Right cardiac atrium (tissue), 5 donors: ENCODE measurements around the gene OR5T2. TPM values are rescaled to one million over a fixed set of nuclear protein-coding genes. Genes with fewer than 3 reads are reported as not detected.
"Not testable (repeated sequence)": the region's sequence is repeated elsewhere in the genome, so short reads cannot be mapped to it uniquely, and the experiment has no call there.

Experiments
- ATAC-seq, 2 donors: fragments of 200-7000 bp; cut with Tn5 transposase; one replicate each; pipeline versions ENCODE4 v1.8.0 to v1.9.1; 2020; ENCODE audit warnings: moderate library complexity in 2 of 2, mild to moderate bottlenecking in 1 of 2
- DNase-seq, 3 donors: peaks; one replicate each; pipeline ENCODE4 v3.0.0-alpha.2; 2020
- H3K27ac ChIP-seq: one replicate; pipeline ENCODE4 v1.5.1; 2013; ENCODE audit warnings: mild to moderate bottlenecking, low read length, control low read depth, moderate library complexity
- H3K27me3 ChIP-seq: one replicate; pipeline ENCODE4 v1.6.1; 2013; ENCODE audit not compliant: control insufficient read depth, insufficient read depth
- H3K4me1 ChIP-seq: one replicate; pipeline ENCODE4 v1.6.1; 2013; ENCODE audit warnings: low read length; ENCODE audit not compliant: control insufficient read depth, insufficient read depth
- H3K4me3 ChIP-seq: one replicate; pipeline ENCODE4 v1.5.1; 2013; ENCODE audit warnings: low read length, control low read depth
- H3K9me3 ChIP-seq: one replicate; pipeline ENCODE4 v1.6.1; 2013; ENCODE audit warnings: low read length; ENCODE audit not compliant: control insufficient read depth
- WGBS: extraction: QIAGEN DNeasy Blood & Tissue Kit; methylation state at CpG from one replicate; pipeline ENCODE4 v1.1.7; 2013; 5-methylcytosine and 5-hydroxymethylcytosine counted together
- intact Hi-C, 4 donors: fragments of 100-400 bp; cut with DNase I; formaldehyde crosslinking; loops; one replicate each; pipeline versions ENCODE4 v1.11.0 to v1.14.0; 2022 to 2023
- long read RNA-seq, 4 donors: library from polyadenylated mRNA; unstranded; transcript quantifications; one replicate each; pipeline ENCODE4 v2.0.0, GENCODE V29; 2020 to 2021
- polyA plus RNA-seq: library from polyadenylated mRNA; stranded (reverse); fragments of 200-250 nt; gene quantifications from one replicate; pipeline ENCODE4 v1.2.3, GENCODE V29; 2013
- total RNA-seq, 4 donors: library from RNA; stranded (reverse); fragmentation: NEBNext Ultra II Directional; extraction: Animal tissue kit (Norgen Biotek cat#: 25700); gene quantifications; one replicate each; pipeline ENCODE4 v1.2.1, GENCODE V29; 2021
- donor health status: healthy with polysubstance abuse.
- donor health status: DM: no; HTN: yes; CAD: no.
- donor health status: DM: no; HTN: no; CAD: no.
- donor health status: DM: no; HTN: yes; CAD: no; lungs with severe emphysema.
- donor health status: DM: yes; HTN: yes; CAD: no.

Gene OR5T2
- not detected for total RNA-seq
- polyA plus RNA-seq, result not detected
- long read RNA-seq, donor 1, result 0 reads
- long read RNA-seq, donor 2, result 0 reads
- long read RNA-seq, donor 3, result 0 reads
- long read RNA-seq, donor 4, result 0 reads

DNA sequence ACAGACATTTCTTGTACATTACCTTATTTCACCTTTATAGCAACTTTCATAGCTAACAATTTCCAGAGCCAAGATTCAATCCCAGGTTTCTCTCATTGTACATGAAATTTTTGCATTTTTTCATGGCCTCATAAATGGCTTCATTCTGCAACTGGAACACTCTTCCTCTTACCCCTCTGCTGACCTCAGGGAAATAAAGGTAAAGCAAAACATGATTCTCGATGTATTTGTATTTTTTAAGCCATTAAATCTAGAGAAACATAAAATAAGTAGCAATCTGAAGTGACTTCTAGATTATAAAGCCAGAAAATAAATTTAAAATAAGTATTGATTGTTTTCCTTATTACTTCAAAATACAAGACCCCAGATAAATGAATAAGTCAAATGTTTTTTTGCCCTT is at the start of gene OR5T2:
OR5T2 (minus strand) TSS at position 101 of the 400 bp plus-strand sequence. CDS start 1,193 bp downstream, outside the sequence.
- no peak within 1 kb of the TSS for H3K27ac ChIP-seq

DNA sequence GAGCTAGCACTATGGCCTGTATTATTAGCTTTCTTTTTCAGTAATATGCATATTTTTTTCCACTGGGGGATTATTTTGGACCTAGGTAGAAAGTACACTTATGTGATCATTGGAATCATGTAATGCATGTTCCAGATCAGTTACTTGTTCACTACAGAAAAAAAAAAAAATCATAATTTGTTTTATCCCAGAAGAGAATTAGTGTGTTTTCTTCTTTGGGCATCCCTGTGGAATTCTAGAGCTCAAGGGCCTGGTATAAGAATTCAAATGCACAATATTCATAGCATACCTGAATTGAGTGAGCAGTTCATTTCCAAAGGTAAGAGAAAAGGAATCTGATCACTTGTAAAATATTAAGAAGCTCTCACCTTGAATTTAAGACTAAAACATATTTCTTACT is 39.8 kb upstream of the OR5T2 start, which contains the start of gene OR5T1:
OR5T1 (plus strand) TSS at position 301 of the 400 bp plus-strand sequence. CDS start 1,485 bp downstream, outside the sequence.
- Histone ChIP-seq H3K4me3 (no peak within 1 kb of the TSS), H3K4me1 (no peaks in the 10 kb centered on the region), H3K27me3 (no peaks in the 10 kb centered on the region), H3K9me3 (no peaks in the 10 kb centered on the region), H3K27ac (no peak within 1 kb of the TSS)
- DNase-seq (no peak), ATAC-seq (no peak)
- intact Hi-C loops, result no loop called here

More for the DNA sequence above, at the start of gene OR5T2:
- Histone ChIP-seq H3K4me1 (no peaks in the 10 kb centered on the region), H3K9me3 (no peaks in the 10 kb centered on the region), H3K27me3 (no peaks in the 10 kb centered on the region), H3K4me3 (no peak within 1 kb of the TSS)
- intact Hi-C loops, result no loop called here
- no peak for DNase-seq
- ATAC-seq, result no peak
- 48% methylated on average over 1 of the region's 1 CpG for WGBS

DNA sequence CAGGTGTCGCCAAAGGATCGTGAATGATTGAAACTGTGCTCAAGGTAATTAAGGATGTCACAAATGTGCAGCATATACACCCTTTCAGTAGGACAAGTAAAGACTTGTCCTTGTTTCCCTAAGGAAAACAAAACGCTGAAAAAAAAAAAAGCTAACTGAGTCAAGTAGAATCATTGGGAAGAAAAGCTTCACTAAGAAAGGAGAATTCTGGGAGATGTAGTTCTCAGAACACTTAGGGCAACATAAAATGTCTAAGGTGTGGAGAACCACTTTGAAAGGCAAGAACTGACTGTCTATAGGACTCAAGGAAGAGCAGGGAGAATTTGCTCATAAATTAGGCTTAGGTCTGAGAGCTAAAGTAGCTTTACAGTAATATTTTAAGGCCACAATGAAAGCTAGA is 37.0 kb upstream of the OR5T2 start:
- no peak overlapping the region for H3K4me3 ChIP-seq
- H3K9me3 ChIP-seq, result no peaks in the 10 kb centered on the region
- intact Hi-C loops, result no loop called here
- DNase-seq (no peak), ATAC-seq (no peak)
- no peak overlapping the region for H3K27ac ChIP-seq
- no peaks in the 10 kb centered on the region for H3K4me1 ChIP-seq
- 63% methylated on average over 3 of the region's 3 CpGs for WGBS
- H3K27me3 ChIP-seq, result no peaks in the 10 kb centered on the region

DNA sequence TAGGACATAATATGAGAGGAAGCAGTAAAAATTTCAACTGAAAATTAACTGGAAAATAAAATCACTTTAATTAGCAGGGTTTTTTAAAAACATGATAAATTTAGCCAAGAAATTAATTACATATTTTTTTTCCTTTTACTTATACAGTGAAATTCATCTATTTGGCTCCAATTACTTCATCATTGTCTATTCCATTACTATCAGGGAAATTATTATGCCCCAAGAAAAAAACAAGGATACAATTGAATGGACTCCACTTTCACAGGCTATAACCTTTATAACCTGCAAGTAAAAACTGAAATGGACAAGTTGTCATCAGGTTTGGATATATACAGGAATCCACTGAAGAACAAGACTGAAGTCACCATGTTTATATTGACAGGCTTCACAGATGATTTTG is 17.9 kb upstream of the OR5T2 start, which contains the start of gene OR5T3:
OR5T3 (plus strand) TSS at position 301 of the 400 bp plus-strand sequence; CDS start at position 301, 0 bp downstream.
- no peak for DNase-seq
- ATAC-seq, result no peak
- intact Hi-C loops, result no loop called here
- H3K27me3 ChIP-seq, result no peaks in the 10 kb centered on the region
- H3K4me1 ChIP-seq, result no peaks in the 10 kb centered on the region
- no peaks in the 10 kb centered on the region for H3K9me3 ChIP-seq
- H3K27ac ChIP-seq, result no peak within 1 kb of the TSS
- no peak within 1 kb of the TSS for H3K4me3 ChIP-seq

DNA sequence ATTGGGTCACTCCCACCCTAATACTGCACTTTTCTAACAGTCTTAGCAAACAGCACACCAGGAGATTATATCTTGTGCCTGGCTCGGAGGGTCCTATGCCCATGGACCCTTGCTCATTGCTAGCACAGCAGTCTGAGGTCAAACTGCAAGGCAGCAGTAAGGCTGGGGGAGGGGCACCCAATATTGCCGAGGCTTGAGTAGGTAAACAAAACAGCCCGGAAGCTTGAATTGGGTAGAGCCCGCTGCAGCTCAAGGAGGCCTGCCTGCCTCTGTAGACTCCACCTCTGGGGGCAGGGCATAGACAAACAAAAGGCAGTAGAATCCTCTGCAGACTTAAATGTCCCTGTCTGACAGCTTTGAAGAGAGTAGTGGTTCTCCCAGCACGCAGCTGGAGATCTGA is 14.3 kb downstream of the OR5T2 start:
- 80% methylated on average over 5 of the region's 5 CpGs for WGBS
- ATAC-seq, intact Hi-C loops: not testable (repeated sequence)

DNA sequence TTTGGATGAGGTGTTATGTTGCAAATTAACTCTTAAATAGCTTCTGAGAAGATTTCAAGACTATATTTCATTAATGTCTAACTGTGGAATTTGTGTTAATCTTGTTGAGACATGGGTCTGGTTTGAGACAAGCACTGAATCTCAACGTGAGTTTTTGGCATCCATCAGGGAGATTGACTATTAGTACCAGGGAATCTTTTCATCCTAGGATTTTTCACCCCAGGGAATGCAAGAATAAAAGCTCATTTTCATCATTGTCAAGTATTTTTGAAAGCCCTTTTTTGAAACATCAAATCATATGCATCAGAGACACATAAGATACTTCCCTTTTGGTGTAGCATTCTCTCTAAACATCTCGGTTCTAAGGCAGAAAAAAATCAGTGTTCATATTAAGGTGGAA is 19.5 kb downstream of the OR5T2 start:
- Histone ChIP-seq H3K4me1 (no peaks in the 10 kb centered on the region), H3K9me3 (no peaks in the 10 kb centered on the region), H3K27ac (no peak overlapping the region), H3K27me3 (no peaks in the 10 kb centered on the region), H3K4me3 (no peak overlapping the region)
- ATAC-seq (no peak), DNase-seq (no peak)
- 65% methylated on average over 2 of the region's 2 CpGs for WGBS
- intact Hi-C loops, result no loop called here

More for the DNA sequence above, 14.3 kb downstream of the OR5T2 start:
- not testable (repeated sequence) for H3K4me3 ChIP-seq, H3K4me1 ChIP-seq, H3K27ac ChIP-seq, H3K27me3 ChIP-seq, H3K9me3 ChIP-seq
- peak in 1 of 3 donors; percentile 11 for DNase-seq

DNA sequence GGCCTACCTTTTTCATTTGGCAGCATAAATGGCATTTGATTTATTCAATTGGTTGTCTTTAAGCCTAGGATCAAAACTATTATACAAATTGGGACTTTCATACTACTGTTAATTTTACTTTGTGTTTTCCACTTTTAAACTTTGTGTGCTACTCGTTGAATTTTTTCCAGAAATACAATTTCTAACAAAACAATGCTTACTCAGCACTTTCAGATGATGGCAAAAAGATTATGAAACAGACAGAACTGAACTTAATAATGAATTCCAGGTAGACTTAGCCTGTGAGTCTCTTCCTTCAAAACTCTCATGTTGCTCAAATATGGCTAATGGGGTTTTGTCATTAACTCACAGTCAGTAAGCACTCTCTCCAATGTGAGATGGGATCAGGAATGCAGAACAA is 26.3 kb downstream of the OR5T2 start:
- 44% methylated on average over 1 of the region's 1 CpG for WGBS
- H3K4me3 ChIP-seq, result no peak overlapping the region
- no peak for ATAC-seq
- H3K9me3 ChIP-seq, result no peaks in the 10 kb centered on the region
- intact Hi-C loops, result no loop called here
- no peaks in the 10 kb centered on the region for H3K27me3 ChIP-seq
- DNase-seq, result no peak
- no peaks in the 10 kb centered on the region for H3K4me1 ChIP-seq
- H3K27ac ChIP-seq, result no peak overlapping the region

DNA sequence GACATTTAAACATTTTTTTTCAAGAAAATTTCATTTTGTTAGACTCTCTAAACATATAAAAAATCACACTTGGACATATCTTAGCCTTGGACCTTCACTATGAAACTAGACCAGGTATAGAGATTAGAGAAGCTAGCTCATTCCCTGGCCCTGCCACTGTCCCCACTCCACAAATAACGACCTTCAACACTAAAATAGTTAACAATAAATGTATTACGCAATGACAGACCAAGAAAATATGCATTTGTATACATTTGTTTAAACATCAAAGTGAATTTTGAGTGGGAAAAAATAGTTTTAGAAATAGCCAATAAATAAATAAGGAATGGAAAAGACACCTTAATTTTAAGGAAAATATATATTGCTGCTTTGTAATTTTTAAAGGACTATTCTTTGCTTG is 36.7 kb downstream of the OR5T2 start:
- H3K27ac ChIP-seq, result no peak overlapping the region
- H3K4me3 ChIP-seq, result no peak overlapping the region
- intact Hi-C loops, result no loop called here
- no peaks in the 10 kb centered on the region for H3K9me3 ChIP-seq
- H3K27me3 ChIP-seq, result no peaks in the 10 kb centered on the region
- 56% methylated on average over 2 of the region's 2 CpGs for WGBS
- DNase-seq (no peak), ATAC-seq (no peak)
- H3K4me1 ChIP-seq, result no peaks in the 10 kb centered on the region

DNA sequence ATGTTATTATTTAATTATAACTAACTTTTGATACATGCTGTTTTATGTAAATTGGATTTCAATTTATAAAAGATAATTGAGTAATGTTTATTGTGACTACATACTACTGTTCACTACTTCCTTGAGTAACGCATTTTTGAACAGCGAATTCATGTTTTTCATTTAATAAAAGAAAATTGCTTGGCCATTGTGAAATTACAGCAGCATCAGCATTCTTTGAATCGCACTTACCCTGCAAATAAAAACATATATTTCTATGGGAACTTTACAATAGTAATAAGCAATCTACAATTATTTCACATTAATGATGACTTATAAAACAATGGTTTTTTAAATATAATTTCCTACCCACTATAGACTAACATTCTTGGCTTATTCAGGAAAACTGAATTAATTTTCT is 37.4 kb downstream of the OR5T2 start:
- DNase-seq, result no peak
- H3K4me3 ChIP-seq, result no peak overlapping the region
- intact Hi-C loops, result no loop called here
- 78% methylated on average over 3 of the region's 3 CpGs for WGBS
- H3K27me3 ChIP-seq, result no peaks in the 10 kb centered on the region
- no peaks in the 10 kb centered on the region for H3K4me1 ChIP-seq
- H3K27ac ChIP-seq, result no peak overlapping the region
- no peak for ATAC-seq
- H3K9me3 ChIP-seq, result no peaks in the 10 kb centered on the region

DNA sequence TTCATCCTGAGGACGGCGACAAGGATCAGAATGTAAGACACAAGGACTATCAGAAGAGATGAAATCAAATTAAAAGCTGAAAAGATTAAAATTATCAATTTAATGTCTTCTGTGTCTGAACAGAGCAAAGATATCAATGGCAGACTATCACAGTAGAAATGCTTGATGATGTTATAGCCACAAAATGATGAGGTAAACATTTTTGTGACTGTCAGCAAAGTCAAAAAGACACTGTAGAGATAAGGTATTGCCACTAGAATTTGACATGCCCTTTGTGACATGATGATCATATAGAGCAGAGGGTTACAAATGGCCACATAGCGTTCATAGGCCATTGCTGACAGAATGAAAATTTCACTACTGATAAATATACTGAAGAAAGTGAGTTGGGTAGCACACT is 45.5 kb downstream of the OR5T2 start:
- DNase-seq, result no peak
- Histone ChIP-seq H3K4me3 (no peak overlapping the region), H3K27ac (no peak overlapping the region), H3K27me3 (no peaks in the 10 kb centered on the region), H3K4me1 (no peaks in the 10 kb centered on the region), H3K9me3 (no peaks in the 10 kb centered on the region)
- ATAC-seq, result no peak
- intact Hi-C loops, result no loop called here
- WGBS, result 85% methylated on average over 3 of the region's 3 CpGs

DNA sequence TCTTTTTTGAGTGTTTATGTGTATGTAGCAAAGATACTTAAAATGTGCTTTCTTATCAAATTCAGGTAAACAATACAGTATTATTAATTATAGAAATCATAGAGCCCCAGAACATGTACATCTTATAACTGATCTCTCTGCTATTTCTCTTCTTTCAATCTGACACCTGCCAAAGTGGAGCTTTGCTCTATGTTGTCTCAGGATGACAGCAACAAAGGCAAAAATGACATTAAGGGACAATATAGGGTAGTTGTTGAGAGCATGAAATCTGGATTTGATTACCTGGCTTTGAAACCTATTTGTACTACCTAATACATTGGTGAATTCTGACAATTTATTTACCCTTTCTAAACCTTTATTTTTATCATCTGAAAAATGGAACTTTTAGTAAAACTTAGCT is 50.6 kb downstream of the OR5T2 start:
- Histone ChIP-seq H3K27me3 (no peaks in the 10 kb centered on the region), H3K9me3 (no peaks in the 10 kb centered on the region), H3K27ac (no peak overlapping the region), H3K4me1 (no peaks in the 10 kb centered on the region), H3K4me3 (no peak overlapping the region)
- ATAC-seq (no peak), DNase-seq (no peak)
- intact Hi-C loops, result no loop called here
